HG03097 (cell line): ENCODE measurements around the gene CRYGS.

Source experiments
- ATAC-seq: cut with Tn5 transposase; IDR thresholded peaks from one replicate; pipeline ENCODE4 v1.9.1; 2021; ENCODE audit not compliant: unreplicated experiment, low FRiP score

Gene CRYGS

DNA sequence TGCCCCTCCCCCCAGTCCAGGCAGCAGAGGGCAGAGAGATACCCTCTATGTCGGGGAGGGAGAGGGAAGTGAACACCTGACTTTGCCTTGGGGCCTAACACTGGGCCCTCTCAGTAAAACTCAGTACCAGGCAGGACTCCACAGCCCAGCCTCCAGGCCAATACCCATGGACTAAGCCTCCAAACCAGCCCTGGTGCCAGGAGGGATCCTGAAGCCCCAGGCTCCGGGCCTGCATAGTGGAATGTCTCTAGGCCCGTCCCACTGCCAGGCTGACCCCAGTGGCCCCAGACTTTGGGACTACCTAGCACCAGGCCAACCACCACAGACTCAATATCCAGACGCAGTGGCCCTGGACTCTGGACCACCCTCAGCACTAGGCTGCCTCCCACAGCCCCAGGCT lies 46.6 kb downstream of the CRYGS start:
- no peak for ATAC-seq

DNA sequence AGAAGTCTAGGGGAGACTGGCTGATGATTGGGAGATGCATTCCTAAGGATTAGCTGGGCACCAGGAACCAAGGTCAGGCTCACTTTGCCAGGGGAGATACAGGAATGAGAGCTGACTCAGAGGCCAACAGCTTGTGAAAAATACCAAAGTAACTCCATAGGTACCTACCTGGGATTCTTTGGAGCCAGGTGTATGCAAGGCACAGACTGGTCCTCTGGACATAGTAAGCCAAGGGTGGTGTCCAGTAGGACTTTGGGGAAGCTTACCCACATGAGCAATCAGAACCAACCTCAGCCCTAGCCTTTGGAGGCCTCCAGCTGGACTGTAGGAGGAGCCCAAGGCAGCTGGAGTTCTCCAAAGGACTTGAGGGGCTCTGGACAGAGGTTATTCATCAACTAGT lies 47.5 kb downstream of the CRYGS start:
- ATAC-seq = no peak

DNA sequence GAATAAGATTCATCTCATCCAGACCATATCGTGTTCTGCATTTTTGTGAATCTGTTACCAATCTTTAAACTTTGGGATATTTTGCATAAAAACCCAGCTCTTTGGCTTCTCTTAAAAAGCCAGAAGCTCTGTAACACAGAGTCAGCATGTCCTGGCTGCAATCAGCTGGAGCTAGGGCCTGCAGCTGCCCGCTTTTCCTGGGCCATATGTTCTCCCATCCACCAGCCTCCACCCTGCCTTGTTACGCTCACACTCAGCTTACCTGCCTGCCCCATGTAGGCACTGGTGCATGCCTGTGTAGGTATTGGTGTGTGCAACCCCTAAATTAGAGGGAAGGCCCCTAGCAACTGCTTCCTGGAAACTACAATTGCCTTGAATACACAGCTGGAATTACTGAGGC lies 48.2 kb downstream of the CRYGS start:
- no peak for ATAC-seq

DNA sequence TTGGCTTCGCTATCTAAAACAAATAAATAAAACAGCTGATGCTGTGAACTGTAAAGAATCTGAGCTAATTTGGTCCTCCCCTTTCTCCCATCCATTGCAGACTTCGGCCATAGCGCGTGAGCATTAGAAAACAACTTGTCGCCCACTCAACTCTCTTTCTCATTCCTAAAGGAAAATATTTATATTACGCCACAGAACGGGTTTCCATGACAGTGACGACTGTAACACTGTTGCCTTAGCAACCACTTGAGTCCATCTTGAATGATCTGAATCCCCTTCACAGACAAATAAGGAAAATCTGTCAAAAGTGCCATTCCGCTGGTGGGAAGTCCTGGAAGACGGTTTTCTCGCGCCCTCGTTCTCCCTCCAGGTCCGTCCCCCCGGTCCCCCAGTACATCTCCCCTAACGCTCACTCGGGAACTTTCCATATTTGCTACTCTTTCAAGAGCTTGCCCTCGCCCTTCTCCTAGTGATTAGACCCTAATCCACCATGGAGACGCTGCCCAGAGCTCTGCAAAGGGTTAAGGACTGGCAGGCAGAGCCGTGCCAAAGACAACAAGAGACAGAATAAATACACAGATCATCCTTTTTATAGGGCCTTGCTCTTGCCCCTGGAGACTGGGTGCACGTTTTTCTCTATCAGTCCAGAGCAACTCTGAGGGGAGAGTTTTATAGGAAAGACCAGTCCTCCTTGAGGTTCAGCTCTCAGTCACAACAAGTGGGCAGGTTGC lies 50.5 kb downstream of the CRYGS start:
- no peak for ATAC-seq

DNA sequence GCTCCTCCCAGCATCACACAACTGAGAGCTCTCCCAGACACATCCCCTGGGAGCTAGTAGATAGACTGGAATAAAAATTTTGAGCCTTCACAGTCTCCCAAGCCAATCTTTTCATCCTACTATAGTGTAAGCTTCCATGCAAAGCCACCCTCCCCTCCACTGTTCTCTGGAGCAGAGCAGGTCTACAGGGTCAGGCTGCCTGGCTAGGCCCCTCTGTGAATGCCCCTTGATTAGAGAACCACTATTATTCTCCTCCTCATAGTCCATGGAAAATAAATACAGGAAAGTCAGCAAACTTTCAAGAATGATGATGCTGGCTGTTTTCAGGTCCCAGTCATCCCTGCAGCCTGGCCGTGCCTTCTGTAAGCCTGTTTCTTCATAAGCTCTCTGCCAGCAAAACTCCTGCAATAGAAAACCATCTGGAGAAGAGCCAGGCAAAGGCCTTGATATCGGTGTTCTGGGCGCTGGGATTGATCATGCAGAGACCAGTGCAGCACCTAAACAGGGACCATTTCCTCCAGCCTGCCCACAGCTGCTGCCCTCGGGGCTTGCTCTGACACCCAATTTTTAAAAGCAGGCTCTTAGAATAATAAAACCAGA lies 51.7 kb downstream of the CRYGS start:
- ATAC-seq = no peak

- no peak for ATAC-seq
Observed at GRCh38 chr3:186489507-186489906, 54.7 kb downstream of the CRYGS start.
